Activated T-helper 1 cell treated with anti-CD3 and anti-CD28 coated beads, Interleukin-2, amount 50 U/mL, for 16 hours (primary cell): ENCODE data around the gene KDM4F.

Source experiments
- DNase-seq, 2 donors: peaks; one replicate each; pipeline ENCODE4 v3.0.0-alpha.2; 2020; ENCODE audit warnings: low read depth in 1 of 2, low spot score in 1 of 2

KDM4F gene

DNA sequence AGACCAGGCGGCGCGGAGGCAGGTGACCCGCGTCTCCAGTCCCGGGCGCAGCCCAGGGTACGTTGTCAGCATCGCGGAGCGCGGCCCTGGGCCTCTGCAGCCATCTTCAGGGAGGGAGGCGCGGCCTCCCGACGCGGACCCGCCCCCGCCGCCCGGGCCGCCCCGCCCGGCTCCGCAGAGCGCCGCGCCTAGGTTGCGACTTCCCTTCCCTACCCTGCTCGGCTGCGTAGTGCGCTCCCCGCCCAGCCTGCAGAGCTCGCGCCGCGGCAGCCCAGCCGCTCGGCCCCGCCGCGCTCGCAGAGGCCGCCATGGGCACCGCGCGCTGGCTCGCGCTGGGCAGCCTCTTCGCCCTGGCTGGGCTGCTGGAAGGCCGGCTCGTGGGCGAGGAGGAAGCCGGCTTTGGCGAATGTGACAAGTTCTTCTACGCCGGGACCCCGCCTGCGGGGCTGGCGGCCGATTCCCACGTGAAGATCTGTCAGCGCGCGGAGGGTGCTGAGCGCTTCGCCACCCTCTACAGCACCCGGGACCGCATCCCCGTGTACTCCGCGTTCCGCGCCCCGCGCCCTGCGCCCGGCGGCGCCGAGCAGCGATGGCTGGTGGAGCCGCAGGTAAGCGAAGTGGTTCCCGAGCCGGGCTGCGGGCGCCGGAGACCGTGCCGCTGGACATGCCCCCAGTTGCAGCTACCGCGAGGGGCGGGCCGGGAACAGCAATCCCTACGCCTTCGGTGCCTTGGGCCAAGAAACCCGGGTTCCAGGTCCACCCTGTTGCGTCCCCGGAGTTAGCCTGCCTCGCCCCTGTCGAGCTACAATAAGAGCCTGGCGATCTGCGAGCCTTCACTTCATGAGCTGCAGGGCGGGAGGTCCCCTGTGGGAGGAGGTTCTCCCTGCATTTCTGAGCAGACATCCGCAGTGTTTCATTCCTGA lies 40.7 kb downstream of the KDM4F start, which contains the start of gene ENDOD1:
Gene ENDOD1, plus strand, starts transcription at position 227 of the 923 bp plus-strand sequence. Its CDS starts 82 bp downstream, at position 309.
- peak; percentile 73 to 79 for DNase-seq

DNA sequence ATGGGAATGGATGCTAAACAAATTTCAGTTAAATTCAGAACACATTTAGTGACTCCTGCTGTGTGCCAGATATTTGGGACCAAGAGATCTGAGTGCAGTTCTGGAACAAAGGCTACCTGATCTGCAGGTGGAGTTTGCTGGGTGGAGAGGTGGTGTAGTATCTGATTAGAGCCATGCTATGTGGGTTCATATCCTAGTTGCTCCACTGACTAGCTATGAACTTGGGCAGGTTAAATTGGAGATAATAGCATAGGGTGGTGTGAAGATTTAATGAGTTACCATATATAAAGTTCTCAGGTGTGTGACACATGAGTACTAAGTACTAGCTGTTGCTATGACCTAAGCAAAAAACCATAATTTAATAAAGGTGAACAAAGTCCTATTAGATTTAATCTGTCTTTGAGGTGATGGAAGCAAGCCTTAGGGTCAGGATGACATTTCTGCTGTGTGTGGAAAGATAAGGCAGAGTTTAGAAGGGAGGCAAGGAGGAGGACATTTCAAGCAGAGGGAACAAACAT lies 42.5 kb downstream of the KDM4F start:
- no peak for DNase-seq

DNA sequence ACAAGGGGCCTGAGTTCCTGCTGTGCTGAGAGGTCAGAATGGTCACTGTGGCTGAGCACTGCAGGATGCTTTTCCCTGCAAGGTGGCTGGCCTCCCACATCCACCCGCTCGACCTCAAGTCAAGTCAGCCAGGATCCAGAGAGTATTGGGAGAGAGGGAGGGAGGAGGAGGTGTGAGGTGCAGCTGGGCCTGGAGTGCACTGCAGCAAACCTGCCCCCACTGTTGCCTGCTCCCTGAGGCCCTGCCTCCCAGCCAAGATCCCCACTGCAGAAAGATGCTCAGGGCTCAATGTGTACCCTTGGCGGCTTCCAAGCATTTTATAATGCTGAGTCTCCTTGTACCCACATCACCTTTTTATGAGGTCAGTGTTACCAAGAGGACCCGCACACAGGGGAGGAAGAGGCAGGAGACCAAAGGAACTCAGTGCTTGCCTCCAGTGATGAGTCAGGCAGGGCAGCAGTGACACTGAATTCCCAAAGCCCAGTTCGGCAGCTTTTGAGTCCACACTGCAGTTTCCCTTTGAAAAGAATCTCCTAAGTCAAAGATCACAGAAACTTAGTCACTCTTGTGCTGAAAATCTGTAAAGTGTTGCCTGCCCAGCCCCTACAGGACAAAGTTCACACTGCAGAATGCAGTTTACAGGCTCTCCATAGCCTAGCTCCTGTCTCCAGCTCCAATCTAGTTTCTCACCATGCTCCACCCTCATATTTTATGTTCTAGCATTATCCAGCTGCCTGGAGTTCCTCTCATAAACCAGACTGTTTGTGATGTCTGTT lies 43.5 kb downstream of the KDM4F start:
- no peak for DNase-seq

DNA sequence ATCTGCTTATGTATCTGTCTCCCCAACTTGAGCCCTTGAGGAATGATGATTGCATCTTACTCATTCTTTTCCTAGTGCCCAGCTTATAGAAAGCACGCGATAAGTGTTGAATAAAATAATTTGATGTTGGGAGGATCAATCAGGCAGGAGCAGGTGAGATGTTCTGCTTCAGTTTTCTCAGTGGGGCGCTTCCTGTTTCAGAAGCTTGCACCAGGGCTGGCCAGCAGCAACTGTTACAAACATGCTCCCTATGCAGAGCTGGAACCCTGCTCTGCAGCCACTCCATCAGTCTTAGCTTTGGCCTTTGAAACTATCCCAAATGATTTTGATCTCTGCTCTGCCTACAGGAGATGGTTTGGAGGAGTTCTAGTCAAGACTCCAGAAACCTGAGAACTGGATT lies 44.3 kb downstream of the KDM4F start:
- no peak for DNase-seq

DNA sequence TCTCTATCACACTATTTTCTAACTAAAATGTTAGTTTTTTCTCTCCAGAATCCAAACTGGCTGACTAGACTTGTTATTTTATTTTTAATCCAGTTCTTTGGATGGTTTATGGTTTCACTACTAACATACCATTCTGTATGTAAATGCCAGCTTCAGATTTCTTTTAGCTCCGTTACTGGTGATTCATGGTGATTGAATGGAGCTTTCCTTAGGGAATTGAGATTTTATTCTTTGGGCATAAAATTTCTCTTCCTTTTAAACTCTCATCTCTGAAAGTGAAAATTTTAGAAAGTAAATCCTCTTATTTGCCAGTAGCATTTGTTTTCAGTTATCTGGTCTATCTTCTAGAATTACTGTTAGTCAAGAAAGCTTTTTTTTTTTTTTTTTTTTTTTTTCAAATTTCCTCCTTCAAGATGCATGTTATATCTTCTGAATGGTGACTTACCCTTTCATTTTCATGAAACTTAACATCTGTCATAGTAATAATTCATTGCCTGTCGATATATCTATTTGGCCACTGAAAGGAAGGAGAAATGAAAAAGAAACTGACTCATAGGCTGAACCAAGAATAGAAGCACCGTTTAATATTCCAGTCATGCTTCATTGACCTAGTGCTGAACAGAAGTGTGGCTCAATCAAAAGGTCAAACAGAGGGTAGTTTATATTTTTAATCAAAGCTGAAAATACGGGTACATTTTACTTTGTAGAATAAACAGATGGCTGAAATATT lies 46.8 kb downstream of the KDM4F start:
- DNase-seq: no peak

DNA sequence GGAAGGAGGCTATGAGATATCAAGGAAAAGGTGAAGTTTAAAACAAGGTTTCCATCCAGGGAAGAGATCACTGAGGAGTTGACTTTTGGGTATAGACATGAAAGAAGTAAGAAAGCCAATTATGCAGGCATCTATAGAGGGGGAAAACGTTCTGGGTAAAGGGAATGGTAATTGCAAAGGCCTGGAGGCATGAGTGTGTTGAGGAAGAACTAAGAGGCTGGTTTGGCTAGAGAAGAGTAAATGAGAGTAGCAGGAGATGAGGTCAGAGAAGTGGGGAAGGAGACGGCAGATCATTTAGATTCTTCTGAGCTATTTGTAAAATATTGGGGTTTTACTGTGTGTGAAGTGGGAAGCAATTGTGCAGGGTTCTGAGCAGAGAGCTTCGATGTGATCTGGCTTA lies 48.0 kb downstream of the KDM4F start:
- DNase-seq: no peak

DNA sequence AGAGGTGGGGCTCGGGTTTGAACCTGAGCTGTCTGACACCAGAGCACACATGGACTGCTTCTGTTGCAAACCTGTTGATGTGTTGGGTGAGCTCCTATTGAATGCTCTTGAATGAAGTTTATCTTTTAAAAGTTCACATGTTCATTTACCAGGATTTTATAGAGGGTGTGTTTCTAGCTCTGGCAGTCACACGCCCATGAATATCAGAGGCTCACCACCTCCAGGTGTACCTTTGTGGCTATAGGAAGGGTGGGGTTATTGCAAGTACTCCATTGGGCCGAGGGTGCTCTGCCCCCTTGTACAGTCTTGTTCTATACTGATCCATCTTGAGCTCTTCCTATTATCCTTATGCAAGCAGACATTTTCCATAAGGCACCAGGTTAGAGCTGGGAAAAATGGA lies 49.6 kb downstream of the KDM4F start:
- no peak for DNase-seq

DNA sequence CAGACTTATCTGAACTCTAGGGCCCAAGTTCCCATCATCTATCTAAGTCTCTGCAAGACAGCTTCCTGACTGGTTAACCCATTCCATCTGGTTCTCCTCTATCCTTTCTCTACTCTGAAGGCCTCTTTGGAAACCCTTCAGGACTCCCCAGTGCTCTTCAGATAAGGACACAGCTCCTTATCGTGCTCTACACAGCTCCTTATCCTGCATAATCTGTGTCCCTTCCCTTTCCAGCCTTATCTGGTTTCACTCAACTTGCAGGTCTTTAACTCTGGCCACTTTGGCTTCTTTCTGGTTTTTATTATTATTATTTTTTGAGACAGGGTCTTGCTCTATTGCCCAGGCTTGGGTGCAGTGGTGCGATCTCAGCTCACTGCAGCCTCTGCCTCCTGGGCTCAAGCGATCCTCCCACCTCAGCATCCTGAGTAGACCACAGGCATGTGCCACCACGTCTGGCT lies 51.0 kb downstream of the KDM4F start:
- DNase-seq: no peak
